Measurements from ENCODE around the gene SSBP4. TPM values are rescaled to one million over a fixed set of nuclear protein-coding genes. Genes with fewer than 3 reads are reported as not detected.

Gene SSBP4
- total and polyA plus RNA-seq, 2 donors (not counting 3 experiments of a cell fraction or from before 2014, with no cell fraction given): 89.6 to 151 TPM

DNA sequence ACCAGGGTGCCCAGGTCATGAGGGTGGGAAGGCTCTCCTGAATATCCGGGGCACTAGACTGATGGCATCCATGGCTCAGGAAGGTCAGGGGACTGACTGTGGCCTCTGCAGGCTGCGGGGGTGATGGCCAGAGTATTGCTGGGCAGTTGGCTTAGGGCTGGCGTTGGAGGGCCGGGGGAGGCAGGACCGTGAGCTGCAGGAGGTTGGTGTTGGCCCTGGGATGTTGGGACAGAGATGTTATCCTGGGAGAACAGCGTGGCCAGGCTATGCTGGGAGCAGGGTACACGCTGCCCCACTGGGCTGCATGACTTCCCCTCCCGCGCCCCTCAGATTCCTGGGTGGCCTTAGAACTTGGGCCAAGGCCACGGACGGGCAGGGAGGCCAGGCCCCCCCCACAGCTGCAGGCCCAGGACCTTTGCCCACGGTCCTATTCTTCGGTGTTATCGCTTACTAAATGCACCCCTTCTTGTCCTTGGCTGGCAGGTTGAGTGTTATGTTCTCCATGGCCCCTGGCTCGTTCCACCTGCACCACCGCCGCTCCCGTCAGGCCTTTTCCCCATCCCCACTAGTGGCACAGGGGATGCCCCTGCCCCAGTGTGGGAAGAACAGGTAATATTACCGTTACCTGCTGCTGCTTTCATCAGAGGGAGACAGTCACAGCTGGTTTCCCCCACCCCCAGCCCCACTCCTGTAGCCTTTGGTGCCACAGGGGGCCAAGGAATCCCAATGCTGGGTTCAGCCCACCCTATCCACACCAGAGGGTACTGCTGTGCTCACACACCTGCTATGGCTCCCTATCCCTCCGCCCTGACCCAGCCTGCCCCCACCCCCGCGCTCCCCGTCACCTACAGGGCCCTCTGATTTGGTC is 22.0 kb downstream of the SSBP4 start:
- Histone ChIP-seq H3K9ac (replicated peaks; ENCODE audit: extremely low read depth, insufficient read depth, low read length) (no peak overlapping the region), H3K9me1 (replicated peaks; ENCODE audit: control insufficient read depth, extremely low read depth, insufficient read depth, low read length) (no peaks in the 10 kb centered on the region), H2AFZ (ENCODE audit: low read depth, low read length) (no peak overlapping the region), H3K4me2 (ENCODE audit: insufficient read depth, low read length) (no peak overlapping the region), H3K36me3 (ENCODE audit: control insufficient read depth in 2 of 2, extremely low read depth in 1 of 2, insufficient read depth in 2 of 2, low read length in 2 of 2) (peaks cover 0 to 21% of the 10 kb centered on the region in 2 experiments), H3K4me1 (ENCODE audit: control insufficient read depth, extremely low read depth, insufficient read depth, low read length) (peaks cover 6% of the 10 kb centered on the region), H3K79me2 (ENCODE audit: control insufficient read depth, insufficient read depth, low read length) (no peaks in the 10 kb centered on the region), H3K27me3 (ENCODE audit: control insufficient read depth in 2 of 2, insufficient read depth in 2 of 2, low read length in 2 of 2) (no peaks in the 10 kb centered on the region), H3K9me3 (replicated peaks; ENCODE audit: control insufficient read depth, insufficient read depth, low read length) (no peaks in the 10 kb centered on the region), H4K20me1 (replicated peaks; ENCODE audit: control insufficient read depth, extremely low read depth, insufficient read depth, low read length) (no peaks in the 10 kb centered on the region), H3K27ac (ENCODE audit: insufficient read depth, low read depth, low read length) (no peak overlapping the region), H3K4me3 (replicated peaks in 1 of 3; ENCODE audit: insufficient read depth in 1 of 3, low read depth in 1 of 3, low read length in 3 of 3) (no peak overlapping the region)
- DNase-seq (ENCODE audit: low read depth, low spot score) (no peak), FAIRE-seq (no peak)
- ChIA-PET CTCF (interaction anchor here (0.5 to 3.7 kb wide), 7 partner anchors 8 to 542 kb away, joined by 3 to 23 read pairs (median 3); partner anchors contain the start of gene SSBP4), POLR2A (no interaction called here)
- intact Hi-C loops (cut with micrococcal nuclease) (no loop called here), dilution Hi-C loops (cut with MboI; ENCODE audit: extremely low pct_ligation_motif_present, low sequenced_read_pairs) (no loop called here)
- BruUV-seq (replicated peaks): no TSS peak
- TF ChIP-seq, protein P1, sequence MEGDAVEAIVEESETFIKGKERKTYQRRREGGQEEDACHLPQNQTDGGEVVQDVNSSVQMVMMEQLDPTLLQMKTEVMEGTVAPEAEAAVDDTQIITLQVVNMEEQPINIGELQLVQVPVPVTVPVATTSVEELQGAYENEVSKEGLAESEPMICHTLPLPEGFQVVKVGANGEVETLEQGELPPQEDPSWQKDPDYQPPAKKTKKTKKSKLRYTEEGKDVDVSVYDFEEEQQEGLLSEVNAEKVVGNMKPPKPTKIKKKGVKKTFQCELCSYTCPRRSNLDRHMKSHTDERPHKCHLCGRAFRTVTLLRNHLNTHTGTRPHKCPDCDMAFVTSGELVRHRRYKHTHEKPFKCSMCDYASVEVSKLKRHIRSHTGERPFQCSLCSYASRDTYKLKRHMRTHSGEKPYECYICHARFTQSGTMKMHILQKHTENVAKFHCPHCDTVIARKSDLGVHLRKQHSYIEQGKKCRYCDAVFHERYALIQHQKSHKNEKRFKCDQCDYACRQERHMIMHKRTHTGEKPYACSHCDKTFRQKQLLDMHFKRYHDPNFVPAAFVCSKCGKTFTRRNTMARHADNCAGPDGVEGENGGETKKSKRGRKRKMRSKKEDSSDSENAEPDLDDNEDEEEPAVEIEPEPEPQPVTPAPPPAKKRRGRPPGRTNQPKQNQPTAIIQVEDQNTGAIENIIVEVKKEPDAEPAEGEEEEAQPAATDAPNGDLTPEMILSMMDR (IDR thresholded peaks at IDR 0.05; ENCODE audit: extremely low read depth in 1 of 2, insufficient read depth in 1 of 2, low read depth in 1 of 2, low read length in 2 of 2): no peak
- TF ChIP-seq GATA2 (IDR thresholded peaks at IDR 0.05; ENCODE audit: insufficient read depth, insufficient read length, low read depth, low read length) (no peak), FOS (IDR thresholded peaks at IDR 0.05; ENCODE audit: borderline replicate concordance, insufficient read depth, low read length) (no peak), MYC (IDR thresholded peaks at IDR 0.05; ENCODE audit: low read depth, low read length) (no peak), JUN (IDR thresholded peaks at IDR 0.05; ENCODE audit: borderline replicate concordance, insufficient read depth, insufficient read length, low read depth) (no peak), POLR2A (IDR thresholded peaks at IDR 0.05; ENCODE audit: low read depth, low read length) (no peak), EZH2 (IDR thresholded peaks at IDR 0.05; ENCODE audit: borderline replicate concordance, low read depth, low read length, severe bottlenecking) (no peak), POLR2AphosphoS5 (IDR thresholded peaks at IDR 0.05; ENCODE audit: insufficient read depth, low read depth, low read length) (no peak)
- TF ChIP-seq, protein P2, sequence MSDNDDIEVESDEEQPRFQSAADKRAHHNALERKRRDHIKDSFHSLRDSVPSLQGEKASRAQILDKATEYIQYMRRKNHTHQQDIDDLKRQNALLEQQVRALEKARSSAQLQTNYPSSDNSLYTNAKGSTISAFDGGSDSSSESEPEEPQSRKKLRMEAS (IDR thresholded peaks at IDR 0.05; ENCODE audit: insufficient read depth, insufficient read length): no peak
